Activated CD8-positive, alpha-beta T cell treated with anti-CD3 and anti-CD28 coated beads for 36 hours (primary cell): ENCODE results near the gene DTNA. TPM values are rescaled to one million over a fixed set of nuclear protein-coding genes. Genes with fewer than 3 reads are reported as not detected.
"Not testable (repeated sequence)": the region's sequence is repeated elsewhere in the genome, so short reads cannot be mapped to it uniquely, and the experiment has no call there.

ENCODE experiments used
- ATAC-seq: fragments of 200-7000 bp; cut with Tn5 transposase; one replicate; pipeline ENCODE4 v1.10.0; 2021; ENCODE audit warnings: mild to moderate bottlenecking, moderate library complexity
- CTCF ChIA-PET: fragments of 350-600 bp; sonication (Branson Sonifier 250); formaldehyde crosslinking; loops from one replicate; lab custom pipeline; 2021; ENCODE audit warnings: antibody characterized with exemption; lab: Charles Lee
- POLR2A ChIA-PET: fragments of 350-600 bp; sonication (Branson Sonifier 250); formaldehyde crosslinking; loops from one replicate; lab custom pipeline; 2021; ENCODE audit warnings: antibody characterized with exemption; lab: Charles Lee
- DNase-seq: peaks from one replicate; pipeline ENCODE4 v3.0.0-alpha.2; 2020
- H3K27ac Mint-ChIP-seq: one replicate; pipeline ENCODE4 v1.8.0; 2021; ENCODE audit warnings: mild to moderate bottlenecking, mixed read lengths
- H3K27me3 Mint-ChIP-seq: one replicate; pipeline ENCODE4 v1.8.0; 2021; ENCODE audit warnings: mixed read lengths
- H3K36me3 Mint-ChIP-seq: one replicate; pipeline ENCODE4 v1.8.0; 2021; ENCODE audit warnings: low read depth, mixed read lengths
- H3K4me1 Mint-ChIP-seq: one replicate; pipeline ENCODE4 v1.8.0; 2021; ENCODE audit warnings: low read depth, mixed read lengths
- H3K4me3 Mint-ChIP-seq: one replicate; pipeline ENCODE4 v1.8.0; 2021; ENCODE audit warnings: mild to moderate bottlenecking, moderate library complexity, mixed read lengths
- H3K9me3 Mint-ChIP-seq: one replicate; pipeline ENCODE4 v1.8.0; 2021; ENCODE audit warnings: mixed read lengths
- CTCF ChIP-seq: fragments of 200-600 bp; IDR thresholded peaks from one replicate; pipeline ENCODE4 v1.8.0; 2022; ENCODE audit warnings: antibody characterized with exemption, mild to moderate bottlenecking
- intact Hi-C: fragments of 100-400 bp; cut with micrococcal nuclease; formaldehyde crosslinking; loops from one replicate; pipeline ENCODE4 v1.10.0; 2022
- total RNA-seq, 2 experiments: library from RNA; stranded (reverse); gene quantifications; one replicate each; pipeline ENCODE4 v1.2.3, GENCODE V29; 2021

DTNA gene
- total RNA-seq, 2 experiments from 2014 or later = 0.40 to 0.41 TPM

GRCh38 chr18:34718610-34719009 is 8.5 kb downstream of the DTNA start:
- no peaks in the 10 kb centered on the region for H3K4me1 Mint-ChIP-seq
- no peaks in the 10 kb centered on the region for H3K9me3 Mint-ChIP-seq
- ChIA-PET POLR2A (no interaction called here), CTCF (no interaction called here)
- intact Hi-C loops = no loop called here
- DNase-seq (no peak), ATAC-seq (no peak)
- no peak for TF ChIP-seq CTCF
- H3K27ac Mint-ChIP-seq = no peak overlapping the region
- H3K4me3 Mint-ChIP-seq = no peak overlapping the region
- peaks cover 2% of the 10 kb centered on the region for H3K27me3 Mint-ChIP-seq
- H3K36me3 Mint-ChIP-seq = no peaks in the 10 kb centered on the region

- H3K36me3 Mint-ChIP-seq = no peaks in the 10 kb centered on the region
- H3K4me1 Mint-ChIP-seq = no peaks in the 10 kb centered on the region
- H3K9me3 Mint-ChIP-seq = peaks cover 2% of the 10 kb centered on the region
- H3K4me3 Mint-ChIP-seq = no peak overlapping the region
- ChIA-PET CTCF (interaction anchor here (1.4 to 1.8 kb wide), 3 partner anchors 9 to 59 kb away, joined by 4 to 7 read pairs (median 7); partner anchors contain the start of gene DTNA), POLR2A (no interaction called here)
- H3K27ac Mint-ChIP-seq = no peak overlapping the region
- ATAC-seq (no peak), DNase-seq (no peak)
- intact Hi-C loops = no loop called here
- TF ChIP-seq CTCF = no peak
- H3K27me3 Mint-ChIP-seq = peaks cover 2% of the 10 kb centered on the region
Observed at GRCh38 chr18:34720220-34720619, 10.1 kb downstream of the DTNA start.

- ChIA-PET POLR2A (no interaction called here), CTCF (no interaction called here)
- no peak overlapping the region for H3K4me3 Mint-ChIP-seq
- no peak overlapping the region for H3K27ac Mint-ChIP-seq
- intact Hi-C loops = no loop called here
- DNase-seq (no peak), ATAC-seq (no peak)
- peaks cover 2% of the 10 kb centered on the region for H3K27me3 Mint-ChIP-seq
- TF ChIP-seq CTCF = no peak
- no peaks in the 10 kb centered on the region for H3K36me3 Mint-ChIP-seq
- no peaks in the 10 kb centered on the region for H3K4me1 Mint-ChIP-seq
- peaks cover 2% of the 10 kb centered on the region for H3K9me3 Mint-ChIP-seq
Observed at GRCh38 chr18:34723143-34723542, 13.0 kb downstream of the DTNA start.

- intact Hi-C loops, ATAC-seq, H3K4me1 Mint-ChIP-seq, H3K9me3 Mint-ChIP-seq, POLR2A ChIA-PET, H3K4me3 Mint-ChIP-seq, CTCF ChIA-PET, DNase-seq, H3K27ac Mint-ChIP-seq, H3K36me3 Mint-ChIP-seq, H3K27me3 Mint-ChIP-seq: not testable (repeated sequence)
Observed at GRCh38 chr18:34725737-34726136, 15.6 kb downstream of the DTNA start.

GRCh38 chr18:34726286-34727004 is 16.3 kb downstream of the DTNA start:
- no peak overlapping the region for H3K4me3 Mint-ChIP-seq
- ChIA-PET POLR2A (no interaction called here), CTCF (no interaction called here)
- peaks cover 7% of the 10 kb centered on the region for H3K27me3 Mint-ChIP-seq
- TF ChIP-seq CTCF = no peak
- intact Hi-C loops = no loop called here
- peaks cover 2% of the 10 kb centered on the region for H3K4me1 Mint-ChIP-seq
- DNase-seq (no peak), ATAC-seq (no peak)
- H3K9me3 Mint-ChIP-seq = peaks cover 2% of the 10 kb centered on the region
- H3K36me3 Mint-ChIP-seq = no peaks in the 10 kb centered on the region
- no peak overlapping the region for H3K27ac Mint-ChIP-seq
